NCI-H1417 treated with DMSO at 0.1 percent for 48 hours (cell line): ENCODE measurements around the gene TRIM54.
"Not testable (repeated sequence)": the region's sequence is repeated elsewhere in the genome, so short reads cannot be mapped to it uniquely, and the experiment has no call there.

Source experiments
- DNase-seq: peaks from one replicate; lab custom pipeline; 2025; lab: John Stamatoyannopoulos, UW

The TRIM54 gene

DNA sequence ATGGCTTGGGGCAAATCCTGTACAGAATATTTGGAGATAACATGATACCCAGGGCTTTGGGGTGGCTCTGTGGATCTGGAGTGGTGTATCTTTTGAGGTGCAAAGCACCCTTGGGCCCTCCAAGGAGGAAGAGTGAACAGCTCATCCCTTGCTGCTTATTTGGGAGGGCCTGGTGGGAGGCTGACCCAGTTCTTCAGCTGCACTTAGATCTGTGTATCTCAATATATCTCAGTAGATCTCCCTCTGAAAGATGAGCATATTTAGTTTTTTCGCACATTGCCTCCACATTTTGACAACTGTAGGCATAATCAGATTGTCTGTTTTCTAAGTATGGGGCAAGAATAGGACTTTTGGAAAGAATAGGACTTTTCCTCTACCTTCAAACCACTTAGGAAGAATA lies 2.8 kb downstream of the TRIM54 start:
- no peak for DNase-seq

DNA sequence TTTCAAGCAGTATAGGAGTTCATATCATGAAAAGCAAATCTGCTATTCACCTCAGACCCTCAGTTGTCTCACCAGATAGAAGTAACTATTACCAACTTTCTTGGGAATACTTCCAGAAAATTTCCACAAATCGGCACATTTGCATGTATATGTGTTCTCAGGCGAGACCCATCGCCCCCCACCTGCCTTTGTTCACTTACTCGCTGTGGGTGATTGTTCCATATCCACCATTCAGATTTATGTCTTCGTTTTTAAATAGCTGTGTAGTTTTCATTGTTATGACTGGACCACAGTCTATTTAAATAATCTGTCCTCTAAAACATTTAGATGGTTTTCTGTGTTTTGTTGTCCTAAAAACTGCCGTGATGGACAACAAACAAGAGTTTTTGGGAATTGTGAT lies 3.3 kb downstream of the TRIM54 start:
- no peak for DNase-seq

DNA sequence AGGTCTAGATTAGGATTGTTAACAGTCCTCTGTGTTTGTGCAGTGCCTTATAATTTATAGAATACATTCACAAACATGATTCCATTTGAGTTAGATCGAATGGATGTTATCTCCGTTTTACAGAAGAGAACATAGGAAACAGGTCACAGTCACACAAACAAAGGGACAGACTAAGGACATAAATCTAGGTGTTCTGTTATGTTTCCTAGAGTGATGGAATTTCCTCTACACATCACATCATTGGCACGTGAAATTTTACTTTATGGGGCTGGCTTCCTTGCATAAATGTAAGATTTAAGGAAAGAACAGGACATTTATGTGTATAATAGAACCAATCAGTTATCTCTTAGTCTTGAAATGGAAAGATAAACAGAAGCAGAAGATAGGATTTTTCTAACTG lies 6.4 kb downstream of the TRIM54 start:
- DNase-seq, result no peak

DNA sequence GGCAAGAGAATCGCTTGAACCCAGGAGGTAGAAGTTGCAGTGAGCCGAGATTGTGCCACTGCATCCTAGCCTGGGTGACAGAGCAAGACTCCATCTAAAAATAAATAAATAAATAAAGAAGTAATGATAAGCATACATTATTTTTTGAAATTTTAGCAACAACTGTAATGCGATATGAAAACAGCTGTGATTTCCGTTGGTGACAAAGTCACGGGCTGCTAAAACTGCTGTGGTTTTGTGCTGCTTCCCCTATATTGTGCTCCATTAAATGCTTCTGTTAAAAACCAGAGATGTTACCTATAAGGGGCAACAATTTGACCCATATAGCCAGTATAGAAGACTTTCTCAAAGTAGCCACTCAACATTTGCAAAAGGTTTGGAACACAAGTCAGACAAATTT lies 8.3 kb downstream of the TRIM54 start:
- DNase-seq, result no peak

DNA sequence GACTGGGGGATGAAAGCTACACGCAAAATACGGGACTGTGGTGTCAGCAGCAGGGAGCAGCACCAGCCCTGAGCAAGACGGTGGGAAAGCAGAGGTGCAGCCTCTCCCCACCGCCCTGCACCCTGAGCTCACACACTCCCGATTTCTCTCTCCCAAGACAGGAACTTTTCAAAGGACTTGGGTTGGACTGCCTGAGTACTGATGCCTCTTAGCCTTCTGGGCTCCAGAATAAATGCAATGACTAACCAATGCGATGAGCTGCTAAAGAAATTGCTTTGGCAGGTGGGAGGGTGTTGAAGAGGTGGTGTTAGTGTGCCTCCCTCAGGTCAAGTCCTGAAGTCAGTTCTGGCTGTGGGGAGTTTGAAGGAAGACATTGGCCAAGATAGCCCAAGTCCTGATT lies 9.6 kb downstream of the TRIM54 start:
- DNase-seq, result no peak

DNA sequence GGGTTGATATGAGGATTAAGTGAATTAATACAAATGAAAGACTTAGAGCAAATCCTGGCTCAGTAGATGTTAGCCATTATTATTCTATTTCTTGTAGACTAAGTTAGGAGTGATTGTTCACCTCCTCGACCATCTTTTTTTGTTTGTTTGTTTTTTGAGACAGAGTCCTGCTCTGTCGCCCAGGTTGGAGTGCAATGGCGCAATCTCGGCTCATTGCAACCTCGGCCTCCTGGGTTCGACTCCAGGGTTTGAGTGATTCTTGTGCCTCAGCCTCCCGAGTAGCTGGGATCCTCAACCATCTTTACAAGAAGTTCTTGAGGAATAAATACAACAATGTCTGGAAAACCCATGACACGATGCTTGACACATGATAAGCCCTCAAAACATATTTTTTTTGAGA lies 12.7 kb downstream of the TRIM54 start:
- DNase-seq, result no peak

DNA sequence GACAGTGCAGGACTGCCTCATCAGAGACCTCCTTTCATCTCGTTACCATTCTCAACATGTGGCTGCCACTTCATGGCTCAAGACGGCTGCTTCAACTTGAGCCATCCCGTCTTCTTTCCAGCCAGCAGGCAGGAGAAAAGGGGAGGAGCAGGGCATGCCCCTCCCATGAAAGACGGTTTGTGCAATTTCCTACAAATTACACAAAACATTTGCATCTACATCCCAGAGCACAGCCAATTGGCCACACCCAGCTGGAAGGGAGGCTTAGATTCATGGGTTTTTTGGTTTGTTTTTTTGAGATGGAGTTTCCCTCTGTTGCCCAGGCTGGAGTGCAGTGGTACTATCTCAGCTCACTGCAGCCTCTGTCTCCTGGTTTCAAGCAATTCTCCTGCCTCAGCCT lies 14.3 kb downstream of the TRIM54 start:
- DNase-seq, result no peak

DNA sequence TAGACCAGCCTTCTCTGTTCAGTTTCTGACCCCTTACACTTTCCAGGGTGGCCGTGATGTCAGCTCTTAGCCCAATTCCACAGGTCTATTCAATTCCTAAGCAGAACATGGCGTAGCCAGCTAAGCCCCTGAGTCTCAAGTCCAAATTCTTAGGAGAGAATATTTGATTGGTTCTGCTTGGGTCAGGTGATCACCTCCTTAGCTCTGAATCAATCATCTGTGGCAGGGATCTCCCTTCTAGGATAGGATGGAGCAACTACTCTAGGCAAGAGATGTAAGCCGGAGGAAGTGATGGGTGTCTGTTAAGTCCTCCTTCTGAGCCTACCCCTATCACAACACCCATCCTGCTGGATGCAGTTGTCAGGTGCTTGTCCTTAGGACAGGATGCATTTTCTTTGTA lies 15.0 kb downstream of the TRIM54 start:
- DNase-seq, result no peak

DNA sequence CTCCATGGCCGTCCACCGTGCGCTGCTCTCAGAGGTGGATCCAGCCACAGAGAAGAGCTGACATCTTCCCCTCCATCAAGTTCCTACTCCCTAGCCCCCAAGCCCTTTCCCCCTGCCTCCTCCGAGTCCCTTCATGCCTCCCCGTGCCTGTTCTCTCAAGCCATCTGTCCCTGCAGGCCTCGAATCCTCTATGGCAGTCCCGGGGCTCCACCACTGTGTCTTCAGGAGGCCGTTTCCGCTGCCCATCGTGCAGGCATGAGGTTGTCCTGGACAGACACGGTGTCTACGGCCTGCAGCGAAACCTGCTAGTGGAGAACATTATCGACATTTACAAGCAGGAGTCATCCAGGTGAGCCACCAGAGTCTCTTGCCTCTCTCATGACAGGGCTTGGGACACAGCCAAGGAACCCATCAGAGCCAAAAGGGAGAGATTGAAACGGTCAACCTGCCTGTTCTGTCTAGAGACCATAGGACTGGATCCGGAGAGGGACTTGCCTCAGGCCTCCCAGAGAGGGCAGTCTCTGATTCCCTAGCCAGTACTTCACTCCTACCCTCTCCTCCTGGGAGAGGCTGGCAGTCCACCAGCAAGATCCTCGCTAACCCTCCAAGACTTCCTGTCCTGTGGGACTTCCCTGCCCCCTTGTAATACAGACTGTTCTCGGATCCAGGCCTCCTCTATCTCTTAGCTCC lies 16.3 kb downstream of the TRIM54 start:
- DNase-seq, result no peak

DNA sequence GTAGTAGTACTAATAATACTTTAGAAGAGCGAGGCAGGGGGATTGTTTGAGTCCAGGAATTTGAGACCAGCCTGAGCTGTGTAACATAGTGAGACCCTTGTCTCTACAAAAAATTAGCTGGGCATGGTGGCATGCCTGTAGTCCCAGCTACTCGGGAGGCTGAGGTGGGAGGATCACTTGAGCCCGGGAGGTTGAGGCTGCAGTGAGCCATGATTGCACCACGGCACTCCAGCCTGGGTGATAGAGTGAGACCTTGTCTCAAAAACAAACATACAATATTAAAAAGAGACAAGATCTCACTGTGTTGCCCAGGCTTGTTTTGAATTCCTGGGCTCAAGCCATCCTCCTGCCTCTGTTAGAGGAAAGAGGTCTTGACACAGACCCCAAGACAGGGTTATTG lies 18.4 kb downstream of the TRIM54 start:
- not testable (repeated sequence) for DNase-seq

DNA sequence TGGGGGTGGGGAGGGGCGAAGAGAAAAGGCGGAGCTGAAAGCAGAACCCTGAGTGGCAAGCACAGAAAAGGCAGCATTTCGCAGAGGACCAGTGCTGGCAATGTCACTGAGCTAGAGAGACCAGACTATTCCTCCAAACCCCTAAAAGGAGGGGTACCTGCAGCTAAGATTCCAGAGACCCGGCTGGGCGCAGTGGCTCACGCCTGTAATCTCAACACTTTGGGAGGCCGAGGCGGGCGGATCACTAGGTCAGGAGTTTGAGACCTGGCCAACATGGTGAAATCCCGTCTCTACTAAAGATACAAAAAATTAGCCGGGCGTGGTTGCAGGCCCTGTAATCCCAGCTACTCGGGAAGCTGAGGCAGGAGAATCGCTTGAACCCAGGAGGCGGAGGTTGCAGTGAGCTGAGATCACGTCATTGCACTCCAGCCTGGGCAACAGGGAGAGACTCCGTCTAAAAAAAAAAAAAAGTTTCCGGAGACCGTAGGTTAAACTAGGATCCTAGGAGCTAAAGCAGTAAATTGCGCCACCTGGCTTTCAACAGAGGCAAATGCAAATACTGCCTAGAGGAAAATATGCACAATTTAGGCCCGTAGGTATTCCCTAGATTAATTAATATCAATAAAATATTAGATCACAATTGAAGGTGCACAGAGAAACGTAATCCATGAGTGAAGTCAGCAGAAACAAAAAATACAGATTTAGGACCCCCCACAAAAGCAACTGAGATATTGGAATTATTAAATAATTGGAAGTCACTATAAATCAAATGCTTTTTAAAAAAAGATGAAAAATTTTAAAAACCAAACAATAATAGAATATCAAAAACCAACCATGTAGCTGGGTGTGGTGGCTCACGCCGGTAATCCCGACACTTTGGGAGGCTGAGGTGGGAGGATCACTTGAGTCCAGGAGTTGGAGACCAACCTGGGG lies 21.1 kb downstream of the TRIM54 start:
- DNase-seq, result peak; percentile 33

DNA sequence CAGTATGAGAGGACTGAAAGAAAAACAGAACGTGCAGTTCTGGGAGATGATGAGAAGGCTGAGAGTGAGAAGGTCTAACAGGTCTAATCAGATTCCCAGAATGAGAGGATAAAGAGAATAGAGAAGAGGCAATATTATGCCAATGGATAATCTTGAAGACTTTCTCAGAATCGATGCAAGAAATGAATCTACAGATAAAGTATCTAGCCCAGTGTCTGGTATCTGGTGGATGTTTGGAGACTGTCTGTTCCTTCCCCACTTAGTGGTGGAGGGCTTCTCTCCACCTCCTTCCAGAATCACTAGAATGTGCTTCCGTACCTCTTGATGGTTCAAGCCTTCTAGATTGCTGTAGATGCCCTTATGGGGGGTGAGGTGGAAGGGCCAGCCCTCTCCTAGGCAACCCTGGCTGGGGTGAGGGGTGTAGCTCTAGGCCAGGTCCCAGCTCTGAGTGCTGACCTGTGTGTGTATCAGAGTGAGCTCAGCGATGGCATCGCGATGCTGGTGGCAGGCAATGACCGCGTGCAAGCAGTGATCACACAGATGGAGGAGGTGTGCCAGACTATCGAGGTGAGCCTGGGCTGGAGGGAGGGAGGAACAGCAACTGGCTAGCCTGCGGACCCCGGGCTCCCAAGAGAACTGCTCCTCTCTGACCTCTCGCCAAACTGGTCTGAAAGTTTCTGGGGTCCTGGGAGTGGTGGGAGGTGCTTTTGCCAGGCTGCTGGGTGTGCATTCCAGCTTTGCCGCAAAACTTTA lies 22.4 kb downstream of the TRIM54 start:
- no peak for DNase-seq

DNA sequence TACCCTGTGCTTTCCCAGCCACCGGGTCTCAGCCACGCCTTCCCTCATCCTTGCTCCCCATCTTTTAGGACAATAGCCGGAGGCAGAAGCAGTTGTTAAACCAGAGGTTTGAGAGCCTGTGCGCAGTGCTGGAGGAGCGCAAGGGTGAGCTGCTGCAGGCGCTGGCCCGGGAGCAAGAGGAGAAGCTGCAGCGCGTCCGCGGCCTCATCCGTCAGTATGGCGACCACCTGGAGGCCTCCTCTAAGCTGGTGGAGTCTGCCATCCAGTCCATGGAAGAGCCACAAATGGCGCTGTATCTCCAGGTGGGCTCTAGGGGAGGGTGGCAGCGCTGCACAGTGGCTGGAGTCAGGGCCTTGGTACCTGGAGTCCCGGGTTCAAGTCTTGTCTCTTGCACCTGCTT lies 23.3 kb downstream of the TRIM54 start:
- DNase-seq, result no peak

DNA sequence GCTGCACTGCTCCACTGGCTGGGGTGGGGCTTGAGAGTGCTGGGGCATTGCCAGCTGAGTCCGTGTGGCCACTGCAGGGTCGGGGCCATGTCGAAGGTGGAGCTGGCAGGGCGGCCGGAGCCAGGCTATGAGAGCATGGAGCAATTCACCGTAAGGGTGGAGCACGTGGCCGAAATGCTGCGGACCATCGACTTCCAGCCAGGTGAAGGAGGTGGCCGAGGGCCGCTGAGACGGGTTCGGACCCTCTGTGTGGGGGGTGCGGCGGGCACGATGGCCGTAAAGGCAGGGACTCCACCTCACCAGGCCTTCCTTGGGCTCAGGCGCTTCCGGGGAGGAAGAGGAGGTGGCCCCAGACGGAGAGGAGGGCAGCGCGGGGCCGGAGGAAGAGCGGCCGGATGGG lies 23.9 kb downstream of the TRIM54 start:
- DNase-seq, result no peak

DNA sequence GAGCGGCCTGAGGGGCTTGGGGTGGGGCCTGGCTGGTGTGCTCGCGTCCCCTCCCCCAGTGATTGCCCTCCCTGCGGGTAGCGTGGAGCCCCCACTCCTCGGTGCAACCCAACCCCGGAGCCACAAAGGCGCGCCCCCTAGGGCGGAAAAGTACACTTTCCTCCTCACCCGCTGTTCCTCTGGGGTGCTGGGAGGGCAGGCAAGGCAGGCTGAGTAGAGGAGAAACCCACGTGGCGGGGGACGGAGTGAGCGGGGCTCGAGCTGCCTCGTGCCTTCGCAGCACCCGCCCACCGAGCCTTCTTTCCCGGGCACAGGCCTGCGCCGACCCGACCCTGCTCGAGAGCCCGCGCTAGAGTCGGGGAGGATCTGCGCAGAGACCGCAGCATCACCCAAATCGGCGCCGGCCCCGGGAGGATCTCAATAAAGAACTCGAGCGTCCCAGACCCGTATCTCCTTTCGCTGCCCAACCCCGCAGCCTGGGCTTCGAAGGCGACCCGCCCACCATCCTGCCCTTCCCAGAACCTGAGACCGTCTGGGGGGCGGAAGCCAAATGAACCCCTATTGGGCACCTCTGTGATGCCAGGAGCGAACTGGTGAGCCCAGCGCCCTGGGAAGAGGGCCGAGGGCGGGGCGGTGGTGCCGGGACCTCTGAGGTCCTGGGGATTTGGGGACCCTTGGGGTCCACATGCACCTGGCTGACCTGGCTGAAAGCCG lies 24.5 kb downstream of the TRIM54 start:
- DNase-seq, result no peak

DNA sequence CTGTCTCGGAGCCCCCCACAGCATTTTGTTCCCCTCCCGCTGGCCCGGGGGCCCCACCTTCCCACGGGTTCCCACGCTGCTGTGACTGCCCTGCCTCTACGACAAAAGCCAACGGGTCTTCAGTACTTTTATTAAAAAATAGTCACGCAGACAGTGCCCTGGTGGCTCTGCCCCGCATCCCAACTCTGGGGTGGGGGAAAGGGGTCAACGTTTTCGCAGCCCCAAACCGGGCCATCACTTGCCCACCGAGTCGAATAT lies 25.0 kb downstream of the TRIM54 start:
- no peak for DNase-seq

DNA sequence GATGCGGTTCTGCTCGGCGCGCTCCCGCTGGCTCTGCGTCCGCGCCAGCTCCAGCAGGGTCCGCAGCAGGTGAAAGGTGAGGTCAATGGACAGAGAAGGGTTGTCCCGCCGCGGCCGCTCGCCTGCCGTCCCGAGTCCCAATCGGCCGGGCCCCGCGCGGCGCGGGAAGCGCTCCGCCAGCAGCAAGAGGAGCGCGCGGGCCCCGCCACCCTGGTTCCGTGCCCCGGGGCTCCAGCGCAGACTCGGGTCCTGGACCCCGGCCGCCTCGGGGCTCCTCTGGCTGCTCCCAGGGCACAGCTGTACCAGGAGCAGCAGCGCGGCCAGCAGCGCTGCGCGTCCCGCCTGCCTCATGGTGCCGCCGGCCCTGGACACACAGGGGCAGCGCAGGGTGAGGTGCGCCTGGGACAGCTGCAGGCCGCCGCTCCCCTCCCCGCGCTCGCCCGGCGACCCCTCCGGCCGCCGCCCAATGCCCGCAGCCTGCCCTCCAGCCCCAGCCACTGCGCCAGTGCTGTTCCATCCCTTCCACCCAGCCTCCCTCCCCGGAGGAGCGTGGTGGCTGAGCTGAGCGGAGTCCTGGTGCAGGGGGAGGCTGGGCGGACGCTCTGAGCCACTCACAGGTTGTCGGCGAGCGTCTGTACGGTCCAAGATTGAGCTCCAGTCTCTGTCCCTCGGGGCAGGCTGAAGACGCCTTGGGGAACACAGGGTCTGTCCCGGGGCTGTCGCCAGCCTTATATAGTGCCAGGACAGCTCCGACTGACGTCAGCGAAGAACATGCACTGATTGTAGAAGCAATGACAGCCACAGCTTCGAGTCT lies 25.5 kb downstream of the TRIM54 start:
- no peak for DNase-seq

DNA sequence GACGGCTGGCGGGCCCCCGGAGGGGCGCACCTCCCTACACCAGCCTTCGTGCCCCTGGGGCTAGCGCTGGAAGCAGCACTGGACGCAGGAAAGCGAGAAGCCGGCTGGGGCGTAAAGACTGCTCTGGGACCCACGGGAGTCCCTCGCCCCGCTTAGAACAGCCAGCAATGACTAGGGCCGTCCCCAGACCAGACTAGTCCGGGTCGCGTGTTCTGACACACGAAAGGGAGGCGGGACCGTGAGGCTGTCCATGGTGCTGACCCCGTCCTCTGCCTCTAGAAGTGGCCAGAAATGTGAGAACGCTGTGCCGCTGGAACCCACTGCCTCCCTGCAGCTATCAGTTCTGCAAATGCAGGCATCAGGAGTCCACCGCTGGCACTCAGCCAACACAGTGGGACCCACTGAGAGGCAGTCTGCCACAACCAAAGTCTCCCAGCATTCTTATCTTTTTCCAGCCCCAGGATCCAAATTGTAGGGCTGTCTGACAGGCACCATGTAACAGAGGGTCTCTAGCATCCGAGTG lies 26.2 kb downstream of the TRIM54 start, which contains the start of gene UCN:
Gene UCN, minus strand, starts transcription at position 87 of the 523 bp plus-strand sequence. CDS start 550 bp downstream, outside the sequence.
- DNase-seq, result no peak

DNA sequence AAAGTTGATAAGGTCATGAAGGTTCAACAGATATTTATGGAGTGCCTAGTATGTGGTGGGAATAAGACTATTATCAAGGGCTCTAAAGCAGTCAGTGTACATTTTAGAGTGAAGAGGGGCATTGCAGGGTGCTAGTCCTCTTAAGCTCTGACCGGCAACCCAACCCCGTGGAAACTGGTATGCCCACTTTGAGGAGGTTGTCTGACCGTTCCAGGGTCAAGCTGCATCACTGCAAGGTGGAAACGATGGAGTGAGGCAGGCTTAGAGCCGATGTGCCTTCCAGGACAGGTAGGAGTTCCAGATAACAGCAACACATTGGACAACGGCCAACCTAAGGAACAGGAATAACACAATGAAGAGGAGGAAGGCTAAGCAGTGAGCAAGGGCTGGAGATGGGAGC lies 27.4 kb downstream of the TRIM54 start:
- DNase-seq, result no peak

DNA sequence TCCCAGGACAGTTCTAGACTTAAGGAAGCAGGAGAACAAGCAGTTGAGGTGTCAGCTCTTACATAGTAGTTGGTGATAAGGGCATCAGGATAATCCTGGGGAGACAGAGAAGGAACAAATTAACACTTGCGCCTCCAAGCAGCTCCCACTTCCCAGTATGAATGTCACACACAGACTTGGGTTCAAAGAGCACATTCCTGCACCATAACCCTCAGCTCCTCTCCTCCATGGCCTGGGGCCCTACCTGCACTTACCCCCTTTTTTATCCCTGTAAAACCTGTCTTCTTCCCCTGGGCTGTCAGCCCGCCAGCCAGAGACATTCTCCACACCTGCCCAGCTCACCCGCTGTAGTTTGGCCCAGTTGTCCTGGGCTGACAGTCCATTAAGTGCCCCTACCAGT lies 29.9 kb downstream of the TRIM54 start:
- DNase-seq, result no peak
